ENCODE data around the gene DDOST. TPM values are rescaled to one million over a fixed set of nuclear protein-coding genes. Genes with fewer than 3 reads are reported as not detected.

The DDOST gene
- total and polyA plus RNA-seq, 10 of the 15 experiments (the other 5 are each of a cell fraction or from before 2014, with no cell fraction given), result 100 to 274 (median 201) TPM

DNA sequence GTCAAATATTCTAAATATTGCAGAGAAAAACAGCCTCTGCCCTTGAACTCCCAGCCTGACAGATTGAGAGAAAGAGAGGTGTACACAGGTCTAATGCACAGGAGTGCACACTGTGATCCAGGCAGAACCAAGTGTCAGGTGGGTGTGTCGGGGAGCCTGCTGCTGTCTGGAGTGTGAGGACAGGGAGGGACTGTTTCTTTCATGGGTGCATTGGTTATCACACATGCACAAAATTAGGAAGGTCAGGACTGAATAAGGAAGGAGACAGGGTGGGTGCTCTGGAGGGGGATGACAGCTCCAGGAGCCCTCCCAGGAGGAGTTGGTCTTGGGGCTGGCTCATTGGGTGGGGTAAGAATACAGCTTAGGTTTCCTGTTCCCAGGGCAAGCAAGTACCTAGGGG lies 41.2 kb downstream of the DDOST start:
- H4K20me1 ChIP-seq (ENCODE audit: control insufficient read depth, insufficient read depth), result no peaks in the 10 kb centered on the region
- no peaks in the 10 kb centered on the region for H3K79me2 ChIP-seq (ENCODE audit: control insufficient read depth, insufficient read depth, low read length)
- H3K9ac ChIP-seq (ENCODE audit: control insufficient read depth, insufficient read depth, low read length), result no peak overlapping the region
- RAD21 ChIA-PET (ENCODE audit: unreplicated experiment), result no interaction called here
- in situ Hi-C loops (cut with MboI) (no loop called here), intact Hi-C loops (cut with micrococcal nuclease; ENCODE audit: unreplicated experiment) (no loop called here)
- POLR2A ChIA-PET, result no interaction called here
- H3K4me3 ChIP-seq, result no peak overlapping the region
- H3K27me3 ChIP-seq (replicated peaks in 1 of 2; ENCODE audit: control insufficient read depth in 2 of 2, insufficient read depth in 2 of 2, low read length in 1 of 2), result no peaks in the 10 kb centered on the region; a peak in 1 of 4 replicates
- no peak overlapping the region for H2AFZ ChIP-seq (ENCODE audit: control insufficient read depth, low read depth, low read length)
- no peak overlapping the region for H3K4me2 ChIP-seq (ENCODE audit: control insufficient read depth, insufficient read depth)
- no peaks in the 10 kb centered on the region for H3K36me3 ChIP-seq (ENCODE audit: control insufficient read depth in 2 of 2, insufficient read depth in 2 of 2, low read length in 1 of 2)
- ATAC-seq (no peak), DNase-seq (ENCODE audit: low read depth, low spot score) (no peak), FAIRE-seq (no peak)
- no peaks in the 10 kb centered on the region for H3K4me1 ChIP-seq (ENCODE audit: control insufficient read depth, insufficient read depth, low read length)
- SMC1A ChIA-PET (ENCODE audit: uncharacterized antibody, unreplicated experiment), result no interaction called here
- WGBS (ENCODE audit: insufficient coverage, insufficient replicate concordance, low lambda C conversion rate, missing lambda C conversion rate), result 0% methylated on average over 1 of the region's 1 CpG
- H3K27ac ChIP-seq (ENCODE audit: control insufficient read depth, insufficient read depth), result no peak overlapping the region
- CTCF ChIA-PET, result no interaction called here
- H3K9me3 ChIP-seq (replicated peaks; ENCODE audit: control insufficient read depth, insufficient read depth, low read length), result no peaks in the 10 kb centered on the region
- BruUV-seq (replicated peaks), result no TSS peak
- TF ChIP-seq POLR2AphosphoS5 (IDR thresholded peaks at IDR 0.05; ENCODE audit: low read length), result no peak
- TF ChIP-seq CREM (IDR thresholded peaks at IDR 0.05; ENCODE audit: low read depth), result no peak
- TF ChIP-seq RAD21 (IDR thresholded peaks at IDR 0.05; ENCODE audit: insufficient read depth, low read depth, low read length), result no peak
- TF ChIP-seq, protein P1, sequence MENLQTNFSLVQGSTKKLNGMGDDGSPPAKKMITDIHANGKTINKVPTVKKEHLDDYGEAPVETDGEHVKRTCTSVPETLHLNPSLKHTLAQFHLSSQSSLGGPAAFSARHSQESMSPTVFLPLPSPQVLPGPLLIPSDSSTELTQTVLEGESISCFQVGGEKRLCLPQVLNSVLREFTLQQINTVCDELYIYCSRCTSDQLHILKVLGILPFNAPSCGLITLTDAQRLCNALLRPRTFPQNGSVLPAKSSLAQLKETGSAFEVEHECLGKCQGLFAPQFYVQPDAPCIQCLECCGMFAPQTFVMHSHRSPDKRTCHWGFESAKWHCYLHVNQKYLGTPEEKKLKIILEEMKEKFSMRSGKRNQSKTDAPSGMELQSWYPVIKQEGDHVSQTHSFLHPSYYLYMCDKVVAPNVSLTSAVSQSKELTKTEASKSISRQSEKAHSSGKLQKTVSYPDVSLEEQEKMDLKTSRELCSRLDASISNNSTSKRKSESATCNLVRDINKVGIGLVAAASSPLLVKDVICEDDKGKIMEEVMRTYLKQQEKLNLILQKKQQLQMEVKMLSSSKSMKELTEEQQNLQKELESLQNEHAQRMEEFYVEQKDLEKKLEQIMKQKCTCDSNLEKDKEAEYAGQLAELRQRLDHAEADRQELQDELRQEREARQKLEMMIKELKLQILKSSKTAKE (IDR thresholded peaks at IDR 0.05; ENCODE audit: low read depth, poor library complexity, severe bottlenecking), result no peak
- no peak for TF ChIP-seq SPI1 (IDR thresholded peaks at IDR 0.05; ENCODE audit: borderline replicate concordance, insufficient read depth, low read depth, low read length)
- TF ChIP-seq WRNIP1 (IDR thresholded peaks at IDR 0.05; ENCODE audit: borderline replicate concordance, low read depth, low read length), result no peak
- TF ChIP-seq BMI1 (IDR thresholded peaks at IDR 0.05; ENCODE audit: borderline replicate concordance), result no peak
- TF ChIP-seq IKZF2 (IDR thresholded peaks at IDR 0.05), result no peak
- TF ChIP-seq, protein P2, sequence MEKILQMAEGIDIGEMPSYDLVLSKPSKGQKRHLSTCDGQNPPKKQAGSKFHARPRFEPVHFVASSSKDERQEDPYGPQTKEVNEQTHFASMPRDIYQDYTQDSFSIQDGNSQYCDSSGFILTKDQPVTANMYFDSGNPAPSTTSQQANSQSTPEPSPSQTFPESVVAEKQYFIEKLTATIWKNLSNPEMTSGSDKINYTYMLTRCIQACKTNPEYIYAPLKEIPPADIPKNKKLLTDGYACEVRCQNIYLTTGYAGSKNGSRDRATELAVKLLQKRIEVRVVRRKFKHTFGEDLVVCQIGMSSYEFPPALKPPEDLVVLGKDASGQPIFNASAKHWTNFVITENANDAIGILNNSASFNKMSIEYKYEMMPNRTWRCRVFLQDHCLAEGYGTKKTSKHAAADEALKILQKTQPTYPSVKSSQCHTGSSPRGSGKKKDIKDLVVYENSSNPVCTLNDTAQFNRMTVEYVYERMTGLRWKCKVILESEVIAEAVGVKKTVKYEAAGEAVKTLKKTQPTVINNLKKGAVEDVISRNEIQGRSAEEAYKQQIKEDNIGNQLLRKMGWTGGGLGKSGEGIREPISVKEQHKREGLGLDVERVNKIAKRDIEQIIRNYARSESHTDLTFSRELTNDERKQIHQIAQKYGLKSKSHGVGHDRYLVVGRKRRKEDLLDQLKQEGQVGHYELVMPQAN (conservative IDR thresholded peaks at IDR 0.05), result no peak
- TF ChIP-seq, protein P3, sequence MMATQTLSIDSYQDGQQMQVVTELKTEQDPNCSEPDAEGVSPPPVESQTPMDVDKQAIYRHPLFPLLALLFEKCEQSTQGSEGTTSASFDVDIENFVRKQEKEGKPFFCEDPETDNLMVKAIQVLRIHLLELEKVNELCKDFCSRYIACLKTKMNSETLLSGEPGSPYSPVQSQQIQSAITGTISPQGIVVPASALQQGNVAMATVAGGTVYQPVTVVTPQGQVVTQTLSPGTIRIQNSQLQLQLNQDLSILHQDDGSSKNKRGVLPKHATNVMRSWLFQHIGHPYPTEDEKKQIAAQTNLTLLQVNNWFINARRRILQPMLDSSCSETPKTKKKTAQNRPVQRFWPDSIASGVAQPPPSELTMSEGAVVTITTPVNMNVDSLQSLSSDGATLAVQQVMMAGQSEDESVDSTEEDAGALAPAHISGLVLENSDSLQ (IDR thresholded peaks at IDR 0.05), result no peak
- TF ChIP-seq, protein P4, sequence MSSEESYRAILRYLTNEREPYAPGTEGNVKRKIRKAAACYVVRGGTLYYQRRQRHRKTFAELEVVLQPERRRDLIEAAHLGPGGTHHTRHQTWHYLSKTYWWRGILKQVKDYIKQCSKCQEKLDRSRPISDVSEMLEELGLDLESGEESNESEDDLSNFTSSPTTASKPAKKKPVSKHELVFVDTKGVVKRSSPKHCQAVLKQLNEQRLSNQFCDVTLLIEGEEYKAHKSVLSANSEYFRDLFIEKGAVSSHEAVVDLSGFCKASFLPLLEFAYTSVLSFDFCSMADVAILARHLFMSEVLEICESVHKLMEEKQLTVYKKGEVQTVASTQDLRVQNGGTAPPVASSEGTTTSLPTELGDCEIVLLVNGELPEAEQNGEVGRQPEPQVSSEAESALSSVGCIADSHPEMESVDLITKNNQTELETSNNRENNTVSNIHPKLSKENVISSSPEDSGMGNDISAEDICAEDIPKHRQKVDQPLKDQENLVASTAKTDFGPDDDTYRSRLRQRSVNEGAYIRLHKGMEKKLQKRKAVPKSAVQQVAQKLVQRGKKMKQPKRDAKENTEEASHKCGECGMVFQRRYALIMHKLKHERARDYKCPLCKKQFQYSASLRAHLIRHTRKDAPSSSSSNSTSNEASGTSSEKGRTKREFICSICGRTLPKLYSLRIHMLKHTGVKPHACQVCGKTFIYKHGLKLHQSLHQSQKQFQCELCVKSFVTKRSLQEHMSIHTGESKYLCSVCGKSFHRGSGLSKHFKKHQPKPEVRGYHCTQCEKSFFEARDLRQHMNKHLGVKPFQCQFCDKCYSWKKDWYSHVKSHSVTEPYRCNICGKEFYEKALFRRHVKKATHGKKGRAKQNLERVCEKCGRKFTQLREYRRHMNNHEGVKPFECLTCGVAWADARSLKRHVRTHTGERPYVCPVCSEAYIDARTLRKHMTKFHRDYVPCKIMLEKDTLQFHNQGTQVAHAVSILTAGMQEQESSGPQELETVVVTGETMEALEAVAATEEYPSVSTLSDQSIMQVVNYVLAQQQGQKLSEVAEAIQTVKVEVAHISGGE (CRISPR knock-in tag; IDR thresholded peaks at IDR 0.05), result no peak
- no peak for TF ChIP-seq FOXK2 (IDR thresholded peaks at IDR 0.05)
- TF ChIP-seq, protein P5, sequence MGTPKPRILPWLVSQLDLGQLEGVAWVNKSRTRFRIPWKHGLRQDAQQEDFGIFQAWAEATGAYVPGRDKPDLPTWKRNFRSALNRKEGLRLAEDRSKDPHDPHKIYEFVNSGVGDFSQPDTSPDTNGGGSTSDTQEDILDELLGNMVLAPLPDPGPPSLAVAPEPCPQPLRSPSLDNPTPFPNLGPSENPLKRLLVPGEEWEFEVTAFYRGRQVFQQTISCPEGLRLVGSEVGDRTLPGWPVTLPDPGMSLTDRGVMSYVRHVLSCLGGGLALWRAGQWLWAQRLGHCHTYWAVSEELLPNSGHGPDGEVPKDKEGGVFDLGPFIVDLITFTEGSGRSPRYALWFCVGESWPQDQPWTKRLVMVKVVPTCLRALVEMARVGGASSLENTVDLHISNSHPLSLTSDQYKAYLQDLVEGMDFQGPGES (IDR thresholded peaks at IDR 0.05), result no peak
- no peak for TF ChIP-seq YY1 (IDR thresholded peaks at IDR 0.05; ENCODE audit: low read depth, low read length)
- no peak for TF ChIP-seq HDGF (IDR thresholded peaks at IDR 0.05)
- TF ChIP-seq SMARCA5 (IDR thresholded peaks at IDR 0.05), result no peak
- no peak for TF ChIP-seq SREBF1 (IDR thresholded peaks at IDR 0.05; ENCODE audit: low read length)
